ENCODE measurements around the gene MAPK12. TPM values are rescaled to one million over a fixed set of nuclear protein-coding genes. Genes with fewer than 3 reads are reported as not detected.
A peak's percentile ranks its signal among the peaks of the same experiment; 100 is the strongest.

MAPK12 gene
- total and polyA plus RNA-seq, 2 experiments from 2014 or later, result 20.7 to 28.7 TPM

DNA sequence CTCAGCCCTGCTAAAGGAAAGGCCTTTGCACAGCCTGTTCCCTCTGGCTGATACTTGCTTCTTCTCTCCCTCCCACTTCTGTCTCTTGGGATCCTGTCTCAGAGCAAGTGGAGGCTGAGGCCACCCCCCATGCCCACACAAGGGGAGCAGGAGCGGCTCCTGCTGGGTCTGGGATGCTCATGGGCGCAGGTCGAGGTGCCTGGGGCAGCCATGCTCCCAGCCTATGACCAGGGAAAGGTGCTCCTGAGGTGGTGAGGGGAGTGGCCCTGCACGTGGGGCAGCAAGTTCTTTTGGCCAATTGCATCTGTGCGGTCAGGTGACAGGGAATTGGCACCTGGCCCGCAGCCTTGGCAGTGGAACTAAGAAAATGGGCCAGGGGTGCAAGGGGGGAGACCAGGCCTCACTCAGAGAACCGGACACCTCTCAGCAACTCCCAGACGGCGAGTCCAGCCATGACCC, 7.2 kb upstream of the MAPK12 start:
- H3K9me3 ChIP-seq (ENCODE audit: low read depth), result no peaks in the 10 kb centered on the region
- peaks cover 7% of the 10 kb centered on the region for H3K4me1 ChIP-seq (ENCODE audit: insufficient read depth)
- H3K79me2 ChIP-seq (ENCODE audit: insufficient read depth), result no peaks in the 10 kb centered on the region
- no peaks in the 10 kb centered on the region for H3K36me3 ChIP-seq (ENCODE audit: low read depth)
- H3F3A ChIP-seq (ENCODE audit: insufficient read depth), result no peaks in the 10 kb centered on the region
- no peak overlapping the region for H2AFZ ChIP-seq
- no peak for DNase-seq
- no peaks in the 10 kb centered on the region for H3K9me2 ChIP-seq (ENCODE audit: insufficient read depth)
- H3K27ac ChIP-seq, result no peak overlapping the region
- WGBS, 2 experiments (ENCODE audit: low coverage in 1 of 2, low lambda C conversion rate in 2 of 2, missing lambda C conversion rate in 2 of 2), result 61 to 68% methylated on average over 9 of the region's 9 CpGs
- H3K27me3 ChIP-seq (replicated peaks; ENCODE audit: insufficient read depth), result no peaks in the 10 kb centered on the region
- TF ChIP-seq EZH2 (IDR thresholded peaks at IDR 0.05; ENCODE audit: insufficient read depth, poor library complexity, severe bottlenecking) (no peak), EZH2phosphoT487 (IDR thresholded peaks at IDR 0.05; ENCODE audit: insufficient read depth, low read depth) (no peak)
- no peak overlapping the region for H3K4me2 ChIP-seq (ENCODE audit: unreplicated experiment)
- H3K4me3 ChIP-seq, result no peak overlapping the region
- no peak overlapping the region for H3K9ac ChIP-seq
- in situ Hi-C loops (cut with MboI), result no loop called here
- H4K20me1 ChIP-seq (ENCODE audit: insufficient read depth), result no peaks in the 10 kb centered on the region

DNA sequence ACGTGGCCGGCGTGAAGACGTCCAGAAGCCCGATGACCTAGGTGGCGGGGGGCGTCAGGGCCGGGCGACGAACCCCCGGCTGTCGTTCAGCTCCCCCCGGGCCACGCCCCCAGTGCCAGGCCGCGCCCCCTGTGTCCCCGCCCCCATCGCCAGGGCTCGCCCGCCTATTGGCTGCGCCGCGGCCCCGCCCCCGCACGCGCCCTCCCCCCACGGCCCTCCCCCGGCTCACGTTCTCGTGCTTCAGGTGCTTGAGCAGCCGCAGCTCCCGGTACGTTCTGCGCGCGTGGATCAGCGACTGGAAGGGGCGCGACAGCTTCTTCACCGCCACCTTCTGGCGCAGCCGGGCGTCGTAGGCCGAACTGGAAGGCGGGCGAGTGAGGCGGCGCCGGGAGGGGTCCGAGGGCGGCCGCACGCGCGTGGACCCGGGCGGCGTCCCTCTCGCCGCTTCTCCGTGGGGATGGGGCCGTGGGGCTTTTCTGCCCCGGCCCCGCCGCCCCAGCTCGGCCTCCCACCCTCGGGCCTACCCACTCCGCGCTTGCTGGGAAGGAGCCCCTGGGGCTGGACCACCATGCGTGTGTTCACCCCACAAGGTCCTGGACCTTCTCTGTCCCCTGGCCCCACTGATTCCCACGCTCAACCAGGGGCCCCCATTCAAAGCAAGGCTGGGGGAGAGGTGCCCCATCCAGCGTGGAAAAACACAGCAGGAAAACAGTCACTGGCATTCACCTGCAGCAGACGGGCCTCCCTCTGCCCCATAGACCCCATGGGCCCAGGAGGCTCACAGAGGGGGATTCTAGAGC, 6.3 kb upstream of the MAPK12 start:
- peak overlapping the region; percentile 63 for H3K4me3 ChIP-seq
- WGBS, 2 experiments (ENCODE audit: low coverage in 1 of 2, low lambda C conversion rate in 2 of 2, missing lambda C conversion rate in 2 of 2), result 8 to 14% methylated on average over 28 to 54 of the region's 75 CpGs
- DNase-seq, result peak; percentile 81

DNA sequence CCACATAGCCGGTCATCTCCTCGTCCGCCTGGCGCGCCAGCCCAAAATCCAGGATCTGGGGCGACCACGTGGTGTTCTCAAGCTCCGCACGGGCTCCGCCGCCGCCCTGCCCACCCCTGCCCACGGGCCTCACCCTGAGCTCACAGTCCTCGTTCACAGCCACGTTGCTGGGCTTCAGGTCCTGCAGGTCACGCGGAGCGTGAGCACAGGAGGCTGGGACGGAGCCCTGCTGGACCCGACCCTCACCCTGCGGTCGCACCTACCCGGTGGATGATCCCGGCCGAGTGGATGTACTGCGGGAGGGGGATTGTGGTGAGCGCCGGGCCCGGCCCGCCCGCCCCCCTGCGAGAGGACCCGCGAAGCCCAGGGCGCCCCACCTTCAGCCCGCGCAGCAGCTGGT, 5.5 kb upstream of the MAPK12 start:
- Histone ChIP-seq H2AFZ (no peak overlapping the region), H3K79me2 (ENCODE audit: insufficient read depth) (no peaks in the 10 kb centered on the region), H3K27ac (no peak overlapping the region), H3K9ac (no peak overlapping the region), H3K4me1 (ENCODE audit: insufficient read depth) (peaks cover 7% of the 10 kb centered on the region), H3F3A (ENCODE audit: insufficient read depth) (no peaks in the 10 kb centered on the region), H3K9me3 (ENCODE audit: low read depth) (no peaks in the 10 kb centered on the region), H4K20me1 (ENCODE audit: insufficient read depth) (no peaks in the 10 kb centered on the region), H3K9me2 (ENCODE audit: insufficient read depth) (no peaks in the 10 kb centered on the region), H3K27me3 (replicated peaks; ENCODE audit: insufficient read depth) (no peaks in the 10 kb centered on the region), H3K4me3 (peak overlapping the region; percentile 63; the same call in 1 of the 2 replicates), H3K4me2 (ENCODE audit: unreplicated experiment) (no peak overlapping the region), H3K36me3 (ENCODE audit: low read depth) (no peaks in the 10 kb centered on the region)
- DNase-seq, result no peak
- WGBS, 2 experiments (ENCODE audit: low coverage in 1 of 2, low lambda C conversion rate in 2 of 2, missing lambda C conversion rate in 2 of 2), result 36 to 39% methylated on average over 30 to 34 of the region's 37 CpGs
- TF ChIP-seq EZH2 (IDR thresholded peaks at IDR 0.05; ENCODE audit: insufficient read depth, poor library complexity, severe bottlenecking) (no peak), EZH2phosphoT487 (IDR thresholded peaks at IDR 0.05; ENCODE audit: insufficient read depth, low read depth) (no peak)
- in situ Hi-C loops (cut with MboI), result no loop called here

More for the DNA sequence above, 6.3 kb upstream of the MAPK12 start:
- Histone ChIP-seq H4K20me1 (ENCODE audit: insufficient read depth) (no peaks in the 10 kb centered on the region), H3K4me1 (ENCODE audit: insufficient read depth) (peaks cover 7% of the 10 kb centered on the region), H3K9me2 (ENCODE audit: insufficient read depth) (no peaks in the 10 kb centered on the region), H3K9me3 (ENCODE audit: low read depth) (no peaks in the 10 kb centered on the region), H2AFZ (no peak overlapping the region), H3K9ac (no peak overlapping the region), H3K27me3 (replicated peaks; ENCODE audit: insufficient read depth) (no peaks in the 10 kb centered on the region), H3K4me2 (ENCODE audit: unreplicated experiment) (peak overlapping the region; percentile 68), H3K36me3 (ENCODE audit: low read depth) (no peaks in the 10 kb centered on the region), H3K27ac (no peak overlapping the region), H3K79me2 (ENCODE audit: insufficient read depth) (no peaks in the 10 kb centered on the region), H3F3A (ENCODE audit: insufficient read depth) (no peaks in the 10 kb centered on the region)
- in situ Hi-C loops (cut with MboI), result no loop called here
- TF ChIP-seq EZH2 (IDR thresholded peaks at IDR 0.05; ENCODE audit: insufficient read depth, poor library complexity, severe bottlenecking), result no peak
- no peak for TF ChIP-seq EZH2phosphoT487 (IDR thresholded peaks at IDR 0.05; ENCODE audit: insufficient read depth, low read depth)

DNA sequence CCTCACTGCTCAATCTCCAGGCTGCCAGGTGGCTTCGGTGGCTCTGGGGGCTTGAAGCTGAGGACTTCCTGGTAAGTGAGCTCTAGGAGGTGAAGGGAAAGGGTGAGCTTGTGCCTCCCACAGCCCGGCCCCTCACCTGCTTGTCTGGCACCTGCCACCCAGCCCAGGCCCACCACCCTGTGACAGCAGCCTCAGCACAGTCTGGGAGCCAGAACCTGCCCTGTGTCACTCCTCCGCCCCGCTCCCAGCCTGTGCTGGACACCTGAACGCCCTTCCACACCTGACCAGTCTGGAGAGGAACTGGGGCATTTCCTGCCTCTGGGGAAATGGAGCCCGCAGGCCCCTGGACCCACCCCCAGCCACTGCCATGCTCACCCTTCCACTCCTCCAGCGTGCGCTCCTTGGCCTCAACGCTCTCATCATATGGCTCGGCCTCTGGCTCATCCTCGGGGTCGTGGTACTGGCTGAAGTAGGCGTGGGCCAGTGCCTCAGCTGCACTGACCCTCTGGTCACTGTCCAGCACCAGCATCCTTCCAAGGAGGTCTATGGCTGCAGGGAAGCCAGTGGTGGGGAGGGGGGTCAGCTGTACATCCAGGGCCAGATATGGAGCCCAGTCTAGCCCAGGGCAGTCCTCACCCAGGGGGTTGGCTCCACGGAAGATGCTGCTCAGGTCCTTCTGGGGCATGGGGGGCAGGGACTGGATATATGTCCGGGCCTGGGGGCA, 3.6 kb upstream of the MAPK12 start:
- TF ChIP-seq EZH2phosphoT487 (IDR thresholded peaks at IDR 0.05; ENCODE audit: insufficient read depth, low read depth), result no peak
- no peak for TF ChIP-seq EZH2 (IDR thresholded peaks at IDR 0.05; ENCODE audit: insufficient read depth, poor library complexity, severe bottlenecking)
- H3K36me3 ChIP-seq (ENCODE audit: low read depth), result no peaks in the 10 kb centered on the region
- no peak overlapping the region for H3K9ac ChIP-seq
- no peak overlapping the region for H2AFZ ChIP-seq
- H3K4me2 ChIP-seq (ENCODE audit: unreplicated experiment), result no peak overlapping the region
- H3K79me2 ChIP-seq (ENCODE audit: insufficient read depth), result peaks cover 3% of the 10 kb centered on the region; the same call in 1 of the 2 replicates
- no peak for DNase-seq
- H4K20me1 ChIP-seq (ENCODE audit: insufficient read depth), result no peaks in the 10 kb centered on the region
- H3K9me2 ChIP-seq (ENCODE audit: insufficient read depth), result no peaks in the 10 kb centered on the region
- H3K27me3 ChIP-seq (replicated peaks; ENCODE audit: insufficient read depth), result no peaks in the 10 kb centered on the region
- 0 out of 2 replicates have a peak, but pooled peaks cover 2% of the 10 kb centered on the region for H3K4me1 ChIP-seq (ENCODE audit: insufficient read depth)
- H3K4me3 ChIP-seq, result no peak overlapping the region
- no peaks in the 10 kb centered on the region for H3K9me3 ChIP-seq (ENCODE audit: low read depth)
- H3K27ac ChIP-seq, result no peak overlapping the region
- in situ Hi-C loops (cut with MboI), result no loop called here
- H3F3A ChIP-seq (ENCODE audit: insufficient read depth), result no peaks in the 10 kb centered on the region
- WGBS, 2 experiments (ENCODE audit: low coverage in 1 of 2, low lambda C conversion rate in 2 of 2, missing lambda C conversion rate in 2 of 2), result 80 to 81% methylated on average over 13 to 15 of the region's 15 CpGs

Data from GM23248 (cell line).